ENCODE results near the gene DNM3. TPM values are rescaled to one million over a fixed set of nuclear protein-coding genes. Genes with fewer than 3 reads are reported as not detected.

Gene DNM3
- total and polyA plus RNA-seq, 2 donors (not counting 3 experiments of a cell fraction or from before 2014, with no cell fraction given), result 1.4 to 2.5 TPM

GRCh38 chr1:172203902-172204301 is 362.6 kb downstream of the DNM3 start:
- Histone ChIP-seq H3K4me3 (replicated peaks in 1 of 3; ENCODE audit: insufficient read depth in 1 of 3, low read depth in 1 of 3, low read length in 3 of 3) (no peak overlapping the region), H3K36me3 (ENCODE audit: control insufficient read depth in 2 of 2, extremely low read depth in 1 of 2, insufficient read depth in 2 of 2, low read length in 2 of 2) (no peaks in the 10 kb centered on the region), H3K4me2 (ENCODE audit: insufficient read depth, low read length) (no peak overlapping the region), H3K79me2 (ENCODE audit: control insufficient read depth, insufficient read depth, low read length) (no peaks in the 10 kb centered on the region), H4K20me1 (replicated peaks; ENCODE audit: control insufficient read depth, extremely low read depth, insufficient read depth, low read length) (no peaks in the 10 kb centered on the region), H3K27me3 (ENCODE audit: control insufficient read depth in 2 of 2, insufficient read depth in 2 of 2, low read length in 2 of 2) (no peaks in the 10 kb centered on the region), H3K9me3 (replicated peaks; ENCODE audit: control insufficient read depth, insufficient read depth, low read length) (no peaks in the 10 kb centered on the region), H3K9ac (replicated peaks; ENCODE audit: extremely low read depth, insufficient read depth, low read length) (no peak overlapping the region), H3K4me1 (ENCODE audit: control insufficient read depth, extremely low read depth, insufficient read depth, low read length) (no peaks in the 10 kb centered on the region), H2AFZ (ENCODE audit: low read depth, low read length) (no peak overlapping the region), H3K9me1 (replicated peaks; ENCODE audit: control insufficient read depth, extremely low read depth, insufficient read depth, low read length) (no peaks in the 10 kb centered on the region), H3K27ac (ENCODE audit: insufficient read depth, low read depth, low read length) (no peak overlapping the region)
- intact Hi-C loops (cut with micrococcal nuclease), result no loop called here
- dilution Hi-C loops (cut with MboI; ENCODE audit: extremely low pct_ligation_motif_present, low sequenced_read_pairs), result no loop called here
- no peak for FAIRE-seq
- ChIA-PET POLR2A (no interaction called here), CTCF (no interaction called here)
- TF ChIP-seq CTCF (IDR thresholded peaks at IDR 0.05; ENCODE audit: extremely low read depth in 1 of 2, insufficient read depth in 1 of 2, low read depth in 1 of 2, low read length in 2 of 2) (no peak), MAX (IDR thresholded peaks at IDR 0.05; ENCODE audit: insufficient read depth, insufficient read length) (no peak), POLR2AphosphoS5 (IDR thresholded peaks at IDR 0.05; ENCODE audit: insufficient read depth, low read depth, low read length) (no peak), JUN (IDR thresholded peaks at IDR 0.05; ENCODE audit: borderline replicate concordance, insufficient read depth, insufficient read length, low read depth) (no peak), FOS (IDR thresholded peaks at IDR 0.05; ENCODE audit: borderline replicate concordance, insufficient read depth, low read length) (no peak), EZH2 (IDR thresholded peaks at IDR 0.05; ENCODE audit: borderline replicate concordance, low read depth, low read length, severe bottlenecking) (no peak), MYC (IDR thresholded peaks at IDR 0.05; ENCODE audit: low read depth, low read length) (no peak), POLR2A (IDR thresholded peaks at IDR 0.05; ENCODE audit: low read depth, low read length) (no peak)
- DNase-seq (ENCODE audit: low read depth, low spot score), result no peak
- BruUV-seq (replicated peaks), result no TSS peak
